ENCODE data around the gene KANSL1L.

The KANSL1L gene

GRCh38 chr2:210007895-210008294 lies 163.3 kb downstream of the KANSL1L start:
- Histone ChIP-seq H3K9me3 (replicated peaks; ENCODE audit: insufficient read depth, low read length) (no peaks in the 10 kb centered on the region), H3K79me2 (ENCODE audit: low read length) (peaks cover 100% of the 10 kb centered on the region), H3K27me3 (replicated peaks; ENCODE audit: insufficient read depth, low read length) (no peaks in the 10 kb centered on the region), H2AFZ (ENCODE audit: low read length) (no peak overlapping the region), H3K9ac (ENCODE audit: low read length) (no peak overlapping the region), H3K27ac (ENCODE audit: low read length) (no peak overlapping the region), H3K9me2 (replicated peaks; ENCODE audit: insufficient read depth, low read length) (no peaks in the 10 kb centered on the region), H3K4me3 (ENCODE audit: low read length) (no peak overlapping the region), H4K20me1 (ENCODE audit: insufficient read depth, low read length) (peaks cover 20% of the 10 kb centered on the region; the same call in 1 of the 2 replicates), H3K36me3 (replicated peaks; ENCODE audit: insufficient read depth, low read length) (no peaks in the 10 kb centered on the region; the same call in 1 of the 2 replicates), H3F3A (ENCODE audit: insufficient read depth, low read length) (no peaks in the 10 kb centered on the region), H3K4me1 (ENCODE audit: low read length) (peaks cover 10% of the 10 kb centered on the region; the same call in 1 of the 2 replicates), H3K4me2 (ENCODE audit: low read depth, low read length) (no peak overlapping the region)
- DNase-seq, result no peak
- TF ChIP-seq EZH2phosphoT487 (IDR thresholded peaks at IDR 0.05; ENCODE audit: low read length) (no peak), EZH2 (optimal IDR thresholded peaks at IDR 0.05; ENCODE audit: low read depth, low read length) (no peak), CTCF (IDR thresholded peaks at IDR 0.05; ENCODE audit: low read length) (no peak)

GRCh38 chr2:210004881-210005280 lies 166.3 kb downstream of the KANSL1L start:
- no peak for TF ChIP-seq EZH2phosphoT487 (IDR thresholded peaks at IDR 0.05; ENCODE audit: low read length)
- no peak for TF ChIP-seq CTCF (IDR thresholded peaks at IDR 0.05; ENCODE audit: low read length)
- TF ChIP-seq EZH2 (optimal IDR thresholded peaks at IDR 0.05; ENCODE audit: low read depth, low read length), result no peak
- Histone ChIP-seq H3K36me3 (replicated peaks; ENCODE audit: insufficient read depth, low read length) (no peaks in the 10 kb centered on the region), H3K27ac (ENCODE audit: low read length) (no peak overlapping the region), H3F3A (ENCODE audit: insufficient read depth, low read length) (no peaks in the 10 kb centered on the region), H3K4me2 (ENCODE audit: low read depth, low read length) (no peak overlapping the region), H3K9me3 (replicated peaks; ENCODE audit: insufficient read depth, low read length) (no peaks in the 10 kb centered on the region), H3K4me3 (ENCODE audit: low read length) (no peak overlapping the region), H3K9me2 (replicated peaks; ENCODE audit: insufficient read depth, low read length) (no peaks in the 10 kb centered on the region), H3K27me3 (replicated peaks; ENCODE audit: insufficient read depth, low read length) (no peaks in the 10 kb centered on the region), H3K4me1 (ENCODE audit: low read length) (peaks cover 16% of the 10 kb centered on the region), H3K79me2 (ENCODE audit: low read length) (peaks cover 74% of the 10 kb centered on the region), H2AFZ (ENCODE audit: low read length) (no peak overlapping the region), H4K20me1 (ENCODE audit: insufficient read depth, low read length) (peaks cover 15% of the 10 kb centered on the region; the same call in 1 of the 2 replicates), H3K9ac (ENCODE audit: low read length) (no peak overlapping the region)
- DNase-seq, result no peak

GRCh38 chr2:210003359-210003758 lies 167.8 kb downstream of the KANSL1L start:
- Histone ChIP-seq H3K9me2 (replicated peaks; ENCODE audit: insufficient read depth, low read length) (no peaks in the 10 kb centered on the region), H2AFZ (ENCODE audit: low read length) (no peak overlapping the region), H3K79me2 (ENCODE audit: low read length) (peaks cover 59% of the 10 kb centered on the region), H3K4me1 (ENCODE audit: low read length) (peaks cover 16% of the 10 kb centered on the region), H3K4me2 (ENCODE audit: low read depth, low read length) (peak overlapping the region; percentile 76), H3K9ac (ENCODE audit: low read length) (peak overlapping the region; percentile 75), H3F3A (ENCODE audit: insufficient read depth, low read length) (no peaks in the 10 kb centered on the region), H4K20me1 (ENCODE audit: insufficient read depth, low read length) (peaks cover 15% of the 10 kb centered on the region; the same call in 1 of the 2 replicates), H3K9me3 (replicated peaks; ENCODE audit: insufficient read depth, low read length) (no peaks in the 10 kb centered on the region), H3K27ac (ENCODE audit: low read length) (peak overlapping the region; percentile 47; the same call in 1 of the 2 replicates), H3K36me3 (replicated peaks; ENCODE audit: insufficient read depth, low read length) (no peaks in the 10 kb centered on the region), H3K27me3 (replicated peaks; ENCODE audit: insufficient read depth, low read length) (no peaks in the 10 kb centered on the region), H3K4me3 (ENCODE audit: low read length) (peak overlapping the region; percentile 88)
- no peak for DNase-seq
- TF ChIP-seq EZH2phosphoT487 (IDR thresholded peaks at IDR 0.05; ENCODE audit: low read length) (no peak), EZH2 (optimal IDR thresholded peaks at IDR 0.05; ENCODE audit: low read depth, low read length) (no peak), CTCF (IDR thresholded peaks at IDR 0.05; ENCODE audit: low read length) (no peak)

Data from MM.1S (cell line).